GM18951 (cell line): ENCODE data around the gene CD40.

Experiments
- POLR2A ChIP-seq: IDR thresholded peaks from 4 replicates; pipeline ENCODE4 v1.6.1; 2011; ENCODE audit warnings: mild to moderate bottlenecking; ENCODE audit not compliant: insufficient read length, insufficient read depth; ENCODE audit errors: extremely low read depth
- in situ Hi-C: fragments of 300-500 bp; cut with MboI; formaldehyde crosslinking; loops from one replicate; pipeline ENCODE4 v1.12.0; 2022; ENCODE audit warnings: low sequenced_read_pairs, mixed read lengths, inconsistent platforms; ENCODE audit not compliant: unreplicated experiment

The CD40 gene

GRCh38 chr20:46122516-46123481, 4.7 kb downstream of the CD40 start:
- in situ Hi-C loops = no loop called here
- TF ChIP-seq POLR2A = no peak

- no peak for TF ChIP-seq POLR2A
- in situ Hi-C loops = no loop called here
Observed at GRCh38 chr20:46123482-46124245, 5.5 kb downstream of the CD40 start.

- in situ Hi-C loops = no loop called here
- no peak for TF ChIP-seq POLR2A
Observed at GRCh38 chr20:46126440-46127056, 8.4 kb downstream of the CD40 start.

GRCh38 chr20:46127396-46128010, 9.4 kb downstream of the CD40 start:
- in situ Hi-C loops = no loop called here
- no peak for TF ChIP-seq POLR2A

- in situ Hi-C loops = no loop called here
- peak; percentile 15 for TF ChIP-seq POLR2A
Observed at GRCh38 chr20:46128310-46129151, 10.4 kb downstream of the CD40 start.

GRCh38 chr20:46129955-46130481, 11.9 kb downstream of the CD40 start:
- TF ChIP-seq POLR2A = peak; percentile 52
- in situ Hi-C loops = no loop called here

GRCh38 chr20:46130534-46130933, 12.4 kb downstream of the CD40 start:
- no peak for TF ChIP-seq POLR2A
- in situ Hi-C loops = no loop called here

- in situ Hi-C loops = no loop called here
- no peak for TF ChIP-seq POLR2A
Observed at GRCh38 chr20:46131396-46131795, 13.3 kb downstream of the CD40 start.

- TF ChIP-seq POLR2A = no peak
- in situ Hi-C loops = no loop called here
Observed at GRCh38 chr20:46132705-46133120, 14.6 kb downstream of the CD40 start.

- TF ChIP-seq POLR2A = no peak
- in situ Hi-C loops = no loop called here
Observed at GRCh38 chr20:46133886-46134654, 16.0 kb downstream of the CD40 start.

- TF ChIP-seq POLR2A = no peak
- in situ Hi-C loops = no loop called here
Observed at GRCh38 chr20:46134716-46135115, 16.6 kb downstream of the CD40 start.

GRCh38 chr20:46135856-46136633, 17.9 kb downstream of the CD40 start:
- in situ Hi-C loops = no loop called here
- no peak for TF ChIP-seq POLR2A
